Metanephros (tissue), 2 donors: ENCODE results near the gene RGSL1. TPM values are rescaled to one million over a fixed set of nuclear protein-coding genes. Genes with fewer than 3 reads are reported as not detected.

ENCODE experiments used
- small RNA-seq: library from RNA; depleted of rRNA; stranded (forward); fragments of <200 nt; gene quantifications from one replicate; pipeline ENCODE3, GENCODE V24; 2014; ENCODE audit warnings: low replicate concordance
- total RNA-seq: library from RNA; depleted of rRNA; stranded (reverse); fragments of >200 nt; gene quantifications from one replicate; pipeline ENCODE4 v1.2.3, GENCODE V29; 2014

The RGSL1 gene
- total RNA-seq, result not detected

DNA sequence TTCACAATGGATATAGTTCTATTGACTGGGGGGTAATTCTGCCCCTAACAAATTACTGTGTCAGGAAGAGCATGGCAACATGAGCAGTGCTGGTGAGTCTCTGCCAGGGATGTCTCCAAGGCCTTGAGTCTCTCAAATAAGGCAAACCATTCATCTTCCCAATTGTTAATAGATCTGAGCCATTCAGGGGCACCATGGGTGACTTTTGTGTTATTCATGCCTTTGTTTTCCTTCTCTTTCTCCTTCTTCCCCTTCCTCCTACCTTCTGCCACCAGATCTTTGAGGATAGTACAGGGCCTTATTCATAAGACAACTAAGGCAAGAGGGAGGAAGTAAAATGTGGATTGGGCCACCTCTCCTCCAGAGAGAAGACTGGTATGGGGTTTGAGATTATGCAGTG lies at the start of gene RGSL1:
Gene RGSL1, plus strand, starts transcription at position 60 of the 400 bp plus-strand sequence. Its CDS starts 20 bp downstream, at position 80.

DNA sequence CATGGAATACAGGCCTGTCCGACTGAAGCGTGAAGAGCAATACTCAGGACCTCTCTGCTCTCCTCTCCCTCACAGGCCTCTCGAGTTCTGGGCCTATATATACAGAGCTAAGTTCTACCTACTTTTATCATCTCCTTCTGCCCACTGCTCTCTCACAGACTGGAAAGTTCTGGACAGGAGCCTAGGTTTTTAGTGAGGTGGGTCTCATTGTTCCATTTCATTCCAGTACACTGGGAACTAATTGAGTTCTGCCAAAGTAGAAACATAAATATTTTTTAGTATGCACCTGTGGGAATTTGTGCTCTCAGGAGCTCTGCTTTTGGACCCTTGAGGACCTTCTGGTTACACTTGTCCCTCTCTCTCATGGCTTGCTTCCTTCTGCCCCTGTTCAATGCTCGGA lies 49.4 kb upstream of the RGSL1 start, which contains the start of gene TEDDM1:
Gene TEDDM1, minus strand, starts transcription at position 101 of the 400 bp plus-strand sequence. CDS start 182 bp downstream, outside the sequence.

DNA sequence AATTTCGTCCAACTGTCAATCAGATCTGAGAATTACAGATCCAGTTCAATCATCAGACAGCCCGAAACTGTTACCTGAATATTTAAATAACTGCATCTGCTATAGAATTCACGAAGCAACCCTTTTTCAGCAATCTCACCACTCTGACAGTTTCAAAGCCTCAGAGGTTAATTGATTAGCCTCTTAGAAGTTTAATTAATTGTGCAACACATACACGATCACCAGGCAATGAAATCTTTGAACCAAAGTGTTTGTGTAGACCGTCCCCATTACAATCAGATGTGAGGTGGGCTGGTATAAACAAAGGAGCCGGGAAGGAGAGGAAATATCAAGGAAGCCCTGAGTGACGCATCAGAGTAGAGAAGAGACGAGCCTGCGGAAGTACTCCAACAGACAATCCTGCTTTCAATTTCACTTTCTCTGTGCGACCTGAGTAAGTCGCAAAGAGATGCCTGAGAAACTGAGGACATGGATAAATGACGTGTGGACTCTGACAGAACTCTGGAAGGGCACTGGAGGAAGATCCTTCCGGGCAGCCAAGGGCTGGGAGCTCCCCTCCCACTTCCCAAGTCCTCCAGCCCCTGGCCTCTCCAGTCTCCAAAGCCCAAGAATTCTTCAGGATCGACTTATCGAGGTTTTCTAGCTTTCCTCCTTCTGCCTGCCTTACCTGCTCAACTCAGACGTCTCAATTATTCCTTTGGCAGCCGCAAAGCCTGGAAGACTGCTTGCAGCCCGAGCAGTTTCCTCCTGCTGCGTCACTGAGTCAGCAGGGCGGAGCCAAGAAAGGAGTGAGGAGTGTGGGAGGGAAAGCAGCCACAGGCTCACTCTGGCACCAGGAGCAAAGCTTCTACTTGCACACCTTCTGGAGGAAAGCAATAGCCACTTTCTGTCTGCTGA lies 138.8 kb downstream of the RGSL1 start, which contains the start of gene RNASEL:
Gene RNASEL, minus strand, starts transcription at position 757 of the 897 bp plus-strand sequence. CDS start 2,450 bp downstream, outside the sequence.

DNA sequence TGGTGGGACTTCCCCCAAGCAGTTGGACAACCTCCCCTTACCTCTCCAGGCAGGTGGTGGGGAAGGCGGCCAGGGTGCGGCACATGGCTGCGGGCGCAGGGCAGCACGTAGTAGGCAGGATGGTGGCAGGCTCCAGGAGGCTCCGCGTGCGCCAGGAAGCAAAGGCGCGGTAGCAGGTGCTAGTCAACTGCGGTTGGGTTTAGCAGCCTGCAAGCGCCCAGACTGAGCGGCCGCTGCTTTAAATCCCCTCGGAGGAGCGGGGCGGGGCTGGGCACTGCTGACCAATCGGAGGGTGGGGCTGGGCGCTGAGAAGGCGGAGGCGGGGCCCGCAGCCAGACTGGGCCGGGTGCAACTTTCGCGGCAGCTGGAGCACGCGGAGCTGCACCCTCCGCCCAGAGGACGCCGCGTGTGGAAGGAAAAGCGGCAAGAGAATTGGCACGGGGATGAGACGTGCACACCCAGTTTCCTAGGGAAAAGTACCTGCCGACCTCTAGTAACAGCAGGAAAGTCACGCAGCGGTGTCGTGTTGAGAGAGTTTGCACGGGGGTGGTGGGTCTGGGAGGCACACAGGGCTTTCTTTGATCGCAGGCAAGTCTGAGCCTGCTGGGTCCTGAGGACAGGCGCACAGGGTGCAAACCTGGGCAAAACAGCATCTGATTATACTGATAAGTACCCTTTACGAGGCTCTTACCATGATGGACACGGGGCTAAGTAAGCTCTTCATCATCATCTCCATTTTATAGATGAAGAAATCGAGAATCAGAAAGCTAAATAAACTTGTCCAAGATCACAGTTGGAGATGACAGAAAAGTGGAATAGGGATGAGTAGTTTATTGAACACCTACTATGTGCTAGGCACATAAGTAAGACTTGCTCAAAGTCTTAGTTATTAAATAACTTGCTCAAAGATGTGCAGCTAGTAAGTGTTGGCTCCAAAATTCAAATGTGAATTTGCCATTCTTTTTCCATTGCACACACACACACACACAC lies 154.5 kb downstream of the RGSL1 start, which contains the start of gene RGS16:
Gene RGS16, minus strand, starts transcription at position 215 of the 990 bp plus-strand sequence. Its CDS starts 130 bp downstream, at position 85.

Small RNA genes within 50 kb of the gene (small RNA-seq; reads per million reads assigned to genes)
- gene RF00017, result not detected

Other genes with a start within 250 kb of the RGSL1 start
- gene GLUL, start 58.4 kb upstream of the RGSL1 start, total RNA-seq, result 399 TPM
- not detected for gene TEDDM1, start 49.5 kb upstream of the RGSL1 start, total RNA-seq
- gene RNASEL, start 139.1 kb downstream of the RGSL1 start, total RNA-seq, result 8.7 TPM
- 3.7 TPM for gene RGS16, start 154.2 kb downstream of the RGSL1 start, total RNA-seq
- not detected for gene RGS8, start 234.4 kb downstream of the RGSL1 start, total RNA-seq